ENCODE data around the gene PITPNM1.

- TF ChIP-seq CTCF (conservative IDR thresholded peaks at IDR 0.05 in 1 of 2, IDR thresholded peaks at IDR 0.05 in 1 of 2; ENCODE audit: low read depth in 1 of 2, low read length in 2 of 2), result no peak
- no peak for TF ChIP-seq EZH2 (IDR thresholded peaks at IDR 0.05; ENCODE audit: low read length, missing control alignments)
Observed at GRCh38 chr11:67525275-67525976, 20.3 kb upstream of the PITPNM1 start.

Data from fibroblast of lung (primary cell).